CD8-positive, alpha-beta memory T cell (primary cell): Measurements from ENCODE around the gene GNL3. TPM values are rescaled to one million over a fixed set of nuclear protein-coding genes. Genes with fewer than 3 reads are reported as not detected.

Experiments used
- CTCF ChIA-PET: fragments of 350-600 bp; sonication (Branson Sonifier 250); formaldehyde crosslinking; loops from one replicate; lab custom pipeline; 2021; ENCODE audit warnings: antibody characterized with exemption; lab: Charles Lee
- POLR2A ChIA-PET: fragments of 350-600 bp; sonication (Branson Sonifier 250); formaldehyde crosslinking; loops from one replicate; lab custom pipeline; 2021; ENCODE audit warnings: antibody characterized with exemption; lab: Charles Lee
- DNase-seq, 5 donors: peaks; one replicate each; pipeline versions ENCODE4 v3.0.0 to v3.0.0-alpha.2; 2020 to 2022; ENCODE audit warnings: mixed read lengths in 1 of 5
- H3K27ac ChIP-seq: one replicate; pipeline ENCODE4 v1.7.0; 2013; ENCODE audit warnings: low read depth, mild to moderate bottlenecking, low read length, moderate library complexity
- H3K27me3 ChIP-seq: 2 replicates; pipeline ENCODE4 v1.7.0; 2013; ENCODE audit warnings: low read length, mild to moderate bottlenecking; ENCODE audit not compliant: insufficient read depth, poor library complexity, severe bottlenecking
- H3K36me3 ChIP-seq: 2 replicates; pipeline ENCODE4 v1.7.0; 2013; ENCODE audit warnings: mild to moderate bottlenecking, low read length, moderate library complexity; ENCODE audit not compliant: insufficient read depth
- H3K4me1 ChIP-seq: 2 replicates; pipeline ENCODE4 v1.7.0; 2013; ENCODE audit warnings: mild to moderate bottlenecking, low read length, moderate library complexity; ENCODE audit not compliant: insufficient read depth
- H3K4me3 ChIP-seq: 2 replicates; pipeline ENCODE4 v1.7.0; 2013; ENCODE audit warnings: mild to moderate bottlenecking, low read length
- H3K9me3 ChIP-seq: 2 replicates; pipeline ENCODE4 v1.7.0; 2013; ENCODE audit warnings: mild to moderate bottlenecking, low read length
- H3K27ac Mint-ChIP-seq, 8 donors: one replicate each; pipeline ENCODE4 v1.8.0; 2020 to 2021; ENCODE audit warnings: mixed read lengths in 8 of 8, mild to moderate bottlenecking in 6 of 8, inconsistent platforms in 3 of 8, moderate library complexity in 3 of 8
- H3K27me3 Mint-ChIP-seq, 2 donors: one replicate each; pipeline ENCODE4 v1.8.0; 2020 to 2021; ENCODE audit warnings: mixed read lengths in 2 of 2, mild to moderate bottlenecking in 1 of 2, moderate library complexity in 1 of 2
- H3K36me3 Mint-ChIP-seq, 3 donors: one replicate each; pipeline ENCODE4 v1.8.0; 2020 to 2021; ENCODE audit warnings: mixed read lengths in 3 of 3, inconsistent platforms in 1 of 3, mild to moderate bottlenecking in 1 of 3
- H3K4me1 Mint-ChIP-seq, 3 donors: one replicate each; pipeline ENCODE4 v1.8.0; 2020 to 2021; ENCODE audit warnings: mixed read lengths in 3 of 3, inconsistent platforms in 1 of 3, mild to moderate bottlenecking in 1 of 3
- H3K4me3 Mint-ChIP-seq, 7 donors: one replicate each; pipeline ENCODE4 v1.8.0; 2020 to 2021; ENCODE audit warnings: mixed read lengths in 7 of 7, mild to moderate bottlenecking in 6 of 7, moderate library complexity in 4 of 7, inconsistent platforms in 2 of 7
- H3K9me3 Mint-ChIP-seq, 5 donors: one replicate each; pipeline ENCODE4 v1.8.0; 2020 to 2022; ENCODE audit warnings: mixed read lengths in 5 of 5, mild to moderate bottlenecking in 3 of 5, moderate library complexity in 2 of 5, inconsistent platforms in 1 of 5
- polyA plus RNA-seq: library from polyadenylated mRNA; unstranded; fragments of 300-500 nt; fragmentation: Illumina TruSeq; gene quantifications from one replicate; pipeline ENCODE4 v1.2.3, GENCODE V29; 2021
- total RNA-seq, 2 experiments: library from RNA; stranded (reverse); gene quantifications; one replicate each; pipeline ENCODE4 v1.2.3, GENCODE V29; 2021

The GNL3 gene
- total and polyA plus RNA-seq, 3 experiments from 2014 or later, result 58.5 to 233 (median 229) TPM

GRCh38 chr3:52743721-52744120 is 57.9 kb downstream of the GNL3 start:
- peak overlapping the region in 1 of 8 donors; percentile 36 for H3K27ac Mint-ChIP-seq
- H3K36me3 ChIP-seq, result peaks cover 24% of the 10 kb centered on the region
- no peaks in the 10 kb centered on the region for H3K27me3 ChIP-seq
- no peaks in the 10 kb centered on the region for H3K27me3 Mint-ChIP-seq
- no peaks in the 10 kb centered on the region for H3K9me3 ChIP-seq
- CTCF ChIA-PET, result no interaction called here
- no peak overlapping the region for H3K4me3 ChIP-seq
- DNase-seq, result no peak
- H3K27ac ChIP-seq, result no peak overlapping the region
- no peaks in the 10 kb centered on the region for H3K4me1 ChIP-seq
- peaks cover 20 to 81% (median 28%) of the 10 kb centered on the region in 3 donors for H3K36me3 Mint-ChIP-seq
- no peak overlapping the region for H3K4me3 Mint-ChIP-seq
- POLR2A ChIA-PET, result no interaction called here
- no peaks in the 10 kb centered on the region for H3K4me1 Mint-ChIP-seq
- peaks cover 0 to 2% (median 0%) of the 10 kb centered on the region in 5 donors for H3K9me3 Mint-ChIP-seq

Other genes starting within 250 kb of the GNL3 start
- under 1 TPM; 0.13 to 0.16 TPM for gene SEMA3G, start 240.9 kb upstream of the GNL3 start, total RNA-seq
- gene SEMA3G, start 240.9 kb upstream of the GNL3 start, polyA plus RNA-seq, result not detected
- 1 to 10 TPM; 2.2 to 2.3 TPM for gene TNNC1, start 232.0 kb upstream of the GNL3 start, total RNA-seq
- gene TNNC1, start 232.0 kb upstream of the GNL3 start, polyA plus RNA-seq, result not detected
- gene NISCH, start 230.4 kb upstream of the GNL3 start, total RNA-seq, result 10 to 100 TPM; 65.7 to 66.2 TPM
- gene NISCH, start 230.4 kb upstream of the GNL3 start, polyA plus RNA-seq, result 31.6 TPM
- 1 to 10 TPM; 7.6 to 9.7 TPM for gene STAB1, start 190.7 kb upstream of the GNL3 start, total RNA-seq
- gene STAB1, start 190.7 kb upstream of the GNL3 start, polyA plus RNA-seq, result 0.05 TPM
- gene NT5DC2, start 152.2 kb upstream of the GNL3 start, total RNA-seq, result 10 to 100 TPM; 80.3 to 84.6 TPM
- 1.2 TPM for gene NT5DC2, start 152.2 kb upstream of the GNL3 start, polyA plus RNA-seq
- gene UQCC5, start 149.4 kb upstream of the GNL3 start, total RNA-seq, result 10 to 100 TPM; 15.3 to 18.2 TPM
- 20.7 TPM for gene UQCC5, start 149.4 kb upstream of the GNL3 start, polyA plus RNA-seq
- 10 to 100 TPM; 78.6 to 81.4 TPM for gene PBRM1, start 119 bp upstream of the GNL3 start, total RNA-seq
- gene PBRM1, start 119 bp upstream of the GNL3 start, polyA plus RNA-seq, result 83.6 TPM
- gene GLT8D1, start 19.8 kb downstream of the GNL3 start, total RNA-seq, result 10 to 100 TPM; 34.9 to 42.4 TPM
- gene GLT8D1, start 19.8 kb downstream of the GNL3 start, polyA plus RNA-seq, result 60.0 TPM
- 100 to 1,000 TPM; 154 to 156 TPM for gene SPCS1, start 20.1 kb downstream of the GNL3 start, total RNA-seq
- 357 TPM for gene SPCS1, start 20.1 kb downstream of the GNL3 start, polyA plus RNA-seq
- gene NEK4, start 84.9 kb downstream of the GNL3 start, total RNA-seq, result 10 to 100 TPM; 33.5 to 35.7 TPM
- gene NEK4, start 84.9 kb downstream of the GNL3 start, polyA plus RNA-seq, result 11.4 TPM
- gene ITIH1, start 91.6 kb downstream of the GNL3 start, total RNA-seq, result not detected
- not detected for gene ITIH1, start 91.6 kb downstream of the GNL3 start, polyA plus RNA-seq
- not detected for gene ITIH3, start 108.8 kb downstream of the GNL3 start, total RNA-seq
- not detected for gene ITIH3, start 108.8 kb downstream of the GNL3 start, polyA plus RNA-seq
- gene ITIH4, start 144.6 kb downstream of the GNL3 start, total RNA-seq, result 10 to 100 TPM; 10.9 to 11.2 TPM
- not detected for gene ITIH4, start 144.6 kb downstream of the GNL3 start, polyA plus RNA-seq
- gene MUSTN1, start 149.0 kb downstream of the GNL3 start, total RNA-seq, result 1 to 10 TPM in 1 of 2 experiments, under 1 TPM in 1; 0.79 to 1.5 TPM
- not detected for gene MUSTN1, start 149.0 kb downstream of the GNL3 start, polyA plus RNA-seq
- 10 to 100 TPM; 35.0 to 39.1 TPM for gene STIMATE, start 211.5 kb downstream of the GNL3 start, total RNA-seq
- gene STIMATE, start 211.5 kb downstream of the GNL3 start, polyA plus RNA-seq, result 10.8 TPM